ENCODE measurements around the gene CFAP69. TPM values are rescaled to one million over a fixed set of nuclear protein-coding genes. Genes with fewer than 3 reads are reported as not detected.
A peak's percentile ranks its signal among the peaks of the same experiment; 100 is the strongest.

CFAP69 gene
- total and polyA plus RNA-seq, 7 donors: 0.55 to 4.9 (median 1.7) TPM

DNA sequence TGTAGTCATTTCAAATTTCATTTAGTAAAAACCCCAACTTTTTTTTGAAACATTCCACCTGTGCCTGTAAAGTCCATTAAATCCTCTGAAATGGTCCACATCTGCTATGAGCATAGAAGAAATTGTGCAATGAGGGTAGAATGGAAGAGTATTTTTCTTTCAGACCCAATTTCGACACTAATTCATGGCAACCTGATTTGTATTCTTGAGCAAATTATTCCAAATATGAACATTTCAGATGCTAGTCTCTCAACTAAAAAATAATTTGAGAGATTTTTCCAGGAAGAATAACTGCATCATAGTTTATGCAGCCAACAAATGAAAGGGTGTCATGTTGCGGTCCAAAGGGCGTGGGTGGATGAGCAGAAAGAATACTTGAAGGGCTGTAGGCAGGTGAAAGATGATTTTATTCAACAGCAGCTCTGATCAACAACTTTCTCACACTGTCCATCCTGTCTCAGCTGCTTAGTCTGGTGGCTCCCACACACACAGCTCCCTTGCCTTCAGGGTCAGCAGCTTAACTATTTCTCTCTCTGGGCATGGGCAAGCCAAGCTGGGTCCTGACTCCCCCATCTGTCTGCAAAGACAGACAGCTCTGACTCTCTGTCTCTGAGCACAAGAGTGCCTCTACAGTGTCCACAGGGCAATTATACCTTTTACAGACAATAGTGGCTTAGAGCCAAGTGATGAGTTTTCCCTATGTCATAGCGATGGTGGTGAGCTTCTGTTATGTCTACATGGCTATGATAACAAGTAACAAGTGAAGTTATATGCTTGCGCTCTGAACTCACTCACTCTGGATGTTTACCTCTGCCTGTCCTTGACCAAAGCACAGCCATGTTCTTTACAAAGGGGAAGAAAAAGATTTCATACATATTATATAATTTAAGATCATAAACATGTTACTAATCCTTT lies 21.9 kb upstream of the CFAP69 start:
- ATAC-seq (peak; percentile 30 to 66 (median 49)), DNase-seq (peak in 1 of 2 donors; percentile 60)
- H3K4me3 ChIP-seq: no peak overlapping the region
- no peaks in the 10 kb centered on the region for H3K4me1 ChIP-seq
- peaks cover 0 to 2% (median 0%) of the 10 kb centered on the region in 3 donors for H3K27me3 ChIP-seq (ENCODE audit: insufficient read depth in 3 of 3, low read length in 2 of 3)
- H3K27ac ChIP-seq: peak overlapping the region; percentile 36
- WGBS, 3 donors: 50 to 58% (median 57%) methylated on average over 5 of the region's 5 CpGs
- intact Hi-C loops (cut with DNase I): no loop called here
- no peaks in the 10 kb centered on the region for H3K9me3 ChIP-seq
- H3K36me3 ChIP-seq (ENCODE audit: insufficient read depth in 1 of 2, low read depth in 1 of 2): no peaks in the 10 kb centered on the region
- TF ChIP-seq, protein P1, sequence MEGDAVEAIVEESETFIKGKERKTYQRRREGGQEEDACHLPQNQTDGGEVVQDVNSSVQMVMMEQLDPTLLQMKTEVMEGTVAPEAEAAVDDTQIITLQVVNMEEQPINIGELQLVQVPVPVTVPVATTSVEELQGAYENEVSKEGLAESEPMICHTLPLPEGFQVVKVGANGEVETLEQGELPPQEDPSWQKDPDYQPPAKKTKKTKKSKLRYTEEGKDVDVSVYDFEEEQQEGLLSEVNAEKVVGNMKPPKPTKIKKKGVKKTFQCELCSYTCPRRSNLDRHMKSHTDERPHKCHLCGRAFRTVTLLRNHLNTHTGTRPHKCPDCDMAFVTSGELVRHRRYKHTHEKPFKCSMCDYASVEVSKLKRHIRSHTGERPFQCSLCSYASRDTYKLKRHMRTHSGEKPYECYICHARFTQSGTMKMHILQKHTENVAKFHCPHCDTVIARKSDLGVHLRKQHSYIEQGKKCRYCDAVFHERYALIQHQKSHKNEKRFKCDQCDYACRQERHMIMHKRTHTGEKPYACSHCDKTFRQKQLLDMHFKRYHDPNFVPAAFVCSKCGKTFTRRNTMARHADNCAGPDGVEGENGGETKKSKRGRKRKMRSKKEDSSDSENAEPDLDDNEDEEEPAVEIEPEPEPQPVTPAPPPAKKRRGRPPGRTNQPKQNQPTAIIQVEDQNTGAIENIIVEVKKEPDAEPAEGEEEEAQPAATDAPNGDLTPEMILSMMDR (IDR thresholded peaks at IDR 0.05): no peak

DNA sequence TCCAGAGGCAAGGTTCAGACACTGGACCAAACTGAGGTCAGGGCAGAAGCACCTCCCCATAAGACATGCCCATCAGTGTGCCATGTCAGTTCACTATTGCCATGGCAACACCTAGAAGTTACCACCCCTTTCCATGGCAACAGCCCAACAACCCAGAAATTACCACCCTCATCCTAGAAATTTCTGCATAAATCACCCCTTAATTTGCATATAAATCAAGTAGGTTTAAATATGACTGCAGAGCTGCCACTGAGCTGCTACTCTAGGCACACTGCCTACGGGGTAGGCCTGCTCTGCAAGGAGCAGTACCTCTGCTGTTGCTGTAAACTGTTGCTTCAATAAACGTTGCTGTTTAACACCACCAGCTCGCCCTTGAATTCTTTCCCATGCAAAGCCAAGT lies 20.8 kb upstream of the CFAP69 start:
- Histone ChIP-seq H3K27me3 (ENCODE audit: insufficient read depth in 3 of 3, low read length in 2 of 3) (peaks cover 0 to 2% (median 0%) of the 10 kb centered on the region in 3 donors), H3K4me3 (no peak overlapping the region), H3K36me3 (ENCODE audit: insufficient read depth in 1 of 2, low read depth in 1 of 2) (peaks cover 0 to 2% of the 10 kb centered on the region in 2 donors), H3K9me3 (no peaks in the 10 kb centered on the region), H3K4me1 (no peaks in the 10 kb centered on the region), H3K27ac (no peak overlapping the region)
- ATAC-seq (no peak), DNase-seq (no peak)
- WGBS, 3 donors: 48 to 52% (median 49%) methylated on average over 3 of the region's 3 CpGs
- intact Hi-C loops (cut with DNase I): no loop called here
- TF ChIP-seq, protein P1 (IDR thresholded peaks at IDR 0.05): no peak

DNA sequence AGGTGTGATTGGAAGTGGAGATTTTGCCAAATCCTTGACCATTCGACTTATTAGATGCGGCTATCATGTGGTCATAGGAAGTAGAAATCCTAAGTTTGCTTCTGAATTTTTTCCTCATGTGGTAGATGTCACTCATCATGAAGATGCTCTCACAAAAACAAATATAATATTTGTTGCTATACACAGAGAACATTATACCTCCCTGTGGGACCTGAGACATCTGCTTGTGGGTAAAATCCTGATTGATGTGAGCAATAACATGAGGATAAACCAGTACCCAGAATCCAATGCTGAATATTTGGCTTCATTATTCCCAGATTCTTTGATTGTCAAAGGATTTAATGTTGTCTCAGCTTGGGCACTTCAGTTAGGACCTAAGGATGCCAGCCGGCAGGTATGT lies 19.8 kb upstream of the CFAP69 start:
- Histone ChIP-seq H3K27ac (no peak overlapping the region), H3K36me3 (ENCODE audit: insufficient read depth in 1 of 2, low read depth in 1 of 2) (peaks cover 0 to 2% of the 10 kb centered on the region in 2 donors), H3K4me1 (no peaks in the 10 kb centered on the region), H3K27me3 (ENCODE audit: insufficient read depth in 3 of 3, low read length in 2 of 3) (peaks cover 0 to 2% (median 0%) of the 10 kb centered on the region in 3 donors), H3K4me3 (no peak overlapping the region), H3K9me3 (no peaks in the 10 kb centered on the region)
- intact Hi-C loops (cut with DNase I): no loop called here
- ATAC-seq: no peak
- no peak for DNase-seq
- TF ChIP-seq, protein P1 (IDR thresholded peaks at IDR 0.05): no peak
- WGBS, 3 donors: 84 to 93% (median 91%) methylated on average over 3 of the region's 3 CpGs

DNA sequence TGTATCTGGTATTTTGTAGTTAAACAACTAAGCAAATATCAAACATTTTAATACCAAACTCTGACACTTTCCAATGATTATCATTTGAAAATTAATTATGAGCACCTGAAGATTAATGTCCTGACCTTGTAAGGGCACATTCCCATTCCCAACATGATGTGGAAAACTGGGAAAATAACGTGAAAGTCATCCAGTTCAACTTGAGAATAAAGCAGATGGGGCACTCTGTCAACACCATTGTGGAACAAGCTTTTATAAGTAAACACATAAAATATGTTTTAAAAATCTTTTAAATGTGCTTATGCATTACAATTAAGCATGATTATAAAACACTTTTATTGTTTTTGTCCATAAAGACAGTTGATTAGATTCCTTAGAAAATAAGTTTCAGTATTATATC lies 19.4 kb upstream of the CFAP69 start:
- Histone ChIP-seq H3K4me1 (no peaks in the 10 kb centered on the region), H3K27ac (no peak overlapping the region), H3K4me3 (no peak overlapping the region), H3K27me3 (ENCODE audit: insufficient read depth in 3 of 3, low read length in 2 of 3) (peaks cover 0 to 2% (median 0%) of the 10 kb centered on the region in 3 donors), H3K9me3 (no peaks in the 10 kb centered on the region), H3K36me3 (ENCODE audit: insufficient read depth in 1 of 2, low read depth in 1 of 2) (peaks cover 0 to 2% of the 10 kb centered on the region in 2 donors)
- no peak for ATAC-seq
- TF ChIP-seq, protein P1 (IDR thresholded peaks at IDR 0.05): no peak
- DNase-seq: no peak
- 42 to 66% (median 58%) methylated on average over 1 of the region's 1 CpG for WGBS, 3 donors
- intact Hi-C loops (cut with DNase I): no loop called here

All from psoas muscle (tissue), 8 donors.